ENCODE data around the gene TNNI3. TPM values are rescaled to one million over a fixed set of nuclear protein-coding genes. Genes with fewer than 3 reads are reported as not detected.

The TNNI3 gene
- total and polyA plus RNA-seq, 9 of the 15 experiments (the other 6 are each of a cell fraction or from before 2014, with no cell fraction given) = 4.7 to 158 (median 42.0) TPM

DNA sequence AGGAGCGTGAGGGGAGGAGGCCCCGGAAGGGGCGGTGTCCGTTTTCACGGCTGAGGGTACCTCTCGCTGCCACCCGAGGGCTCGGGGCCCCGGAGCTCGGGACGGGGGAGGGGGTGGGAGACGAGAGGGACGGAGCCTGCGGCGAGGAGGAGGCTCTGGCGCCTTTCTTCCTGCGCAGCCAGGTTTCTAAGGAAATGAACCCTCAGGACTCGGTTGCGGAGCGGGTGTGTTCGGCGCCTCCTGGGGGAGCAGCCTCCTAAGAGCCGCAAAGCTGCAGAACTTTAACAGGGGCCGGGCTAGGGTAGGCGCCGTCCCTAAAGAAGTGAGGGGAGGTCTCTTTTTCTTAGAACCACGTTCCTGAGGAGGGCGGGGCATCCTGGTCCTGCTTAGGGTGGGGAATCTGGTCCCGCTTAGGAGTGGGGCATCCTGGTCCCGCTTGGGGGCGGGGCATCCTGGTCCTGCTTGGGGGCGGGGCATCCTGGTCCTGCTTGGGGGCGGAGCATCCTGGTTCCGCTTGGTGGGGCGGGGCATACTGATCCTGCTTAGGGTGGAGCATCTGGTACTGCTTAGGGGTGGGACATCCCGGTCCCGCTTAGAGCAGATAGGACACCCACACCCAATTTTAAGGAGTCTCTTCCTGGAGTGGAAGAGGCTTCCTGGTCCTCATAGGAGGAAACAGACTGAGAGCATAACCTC is 16.3 kb upstream of the TNNI3 start (continued):
- TF ChIP-seq FOXK1 (CRISPR knock-in tag; IDR thresholded peaks at IDR 0.05; ENCODE audit: borderline replicate concordance) (no peak), ILK (tag; IDR thresholded peaks at IDR 0.05; ENCODE audit: borderline replicate concordance, low read depth) (no peak), HCFC1 (IDR thresholded peaks at IDR 0.05; ENCODE audit: low read depth, low read length) (no peak), ZNF24 (IDR thresholded peaks at IDR 0.05) (no peak), PTRF (tag; IDR thresholded peaks at IDR 0.05) (no peak), CCAR2 (IDR thresholded peaks at IDR 0.05; ENCODE audit: low read depth, low read length) (no peak), FOXM1 (IDR thresholded peaks at IDR 0.05; ENCODE audit: low read depth) (no peak), FOXM1 (CRISPR knock-in tag; IDR thresholded peaks at IDR 0.05; ENCODE audit: low read depth) (no peak), ZKSCAN8 (CRISPR knock-in tag; IDR thresholded peaks at IDR 0.05) (no peak), ZNF717 (CRISPR knock-in tag; IDR thresholded peaks at IDR 0.05) (no peak), EGR1 (conservative IDR thresholded peaks at IDR 0.05) (peak; percentile 31; the same call in 1 of the 2 replicates)
- TF ChIP-seq, protein P1, sequence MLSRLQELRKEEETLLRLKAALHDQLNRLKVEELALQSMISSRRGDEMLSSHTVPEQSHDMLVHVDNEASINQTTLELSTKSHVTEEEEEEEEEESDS (CRISPR knock-in tag; IDR thresholded peaks at IDR 0.05) = no peak
- TF ChIP-seq, protein P2, sequence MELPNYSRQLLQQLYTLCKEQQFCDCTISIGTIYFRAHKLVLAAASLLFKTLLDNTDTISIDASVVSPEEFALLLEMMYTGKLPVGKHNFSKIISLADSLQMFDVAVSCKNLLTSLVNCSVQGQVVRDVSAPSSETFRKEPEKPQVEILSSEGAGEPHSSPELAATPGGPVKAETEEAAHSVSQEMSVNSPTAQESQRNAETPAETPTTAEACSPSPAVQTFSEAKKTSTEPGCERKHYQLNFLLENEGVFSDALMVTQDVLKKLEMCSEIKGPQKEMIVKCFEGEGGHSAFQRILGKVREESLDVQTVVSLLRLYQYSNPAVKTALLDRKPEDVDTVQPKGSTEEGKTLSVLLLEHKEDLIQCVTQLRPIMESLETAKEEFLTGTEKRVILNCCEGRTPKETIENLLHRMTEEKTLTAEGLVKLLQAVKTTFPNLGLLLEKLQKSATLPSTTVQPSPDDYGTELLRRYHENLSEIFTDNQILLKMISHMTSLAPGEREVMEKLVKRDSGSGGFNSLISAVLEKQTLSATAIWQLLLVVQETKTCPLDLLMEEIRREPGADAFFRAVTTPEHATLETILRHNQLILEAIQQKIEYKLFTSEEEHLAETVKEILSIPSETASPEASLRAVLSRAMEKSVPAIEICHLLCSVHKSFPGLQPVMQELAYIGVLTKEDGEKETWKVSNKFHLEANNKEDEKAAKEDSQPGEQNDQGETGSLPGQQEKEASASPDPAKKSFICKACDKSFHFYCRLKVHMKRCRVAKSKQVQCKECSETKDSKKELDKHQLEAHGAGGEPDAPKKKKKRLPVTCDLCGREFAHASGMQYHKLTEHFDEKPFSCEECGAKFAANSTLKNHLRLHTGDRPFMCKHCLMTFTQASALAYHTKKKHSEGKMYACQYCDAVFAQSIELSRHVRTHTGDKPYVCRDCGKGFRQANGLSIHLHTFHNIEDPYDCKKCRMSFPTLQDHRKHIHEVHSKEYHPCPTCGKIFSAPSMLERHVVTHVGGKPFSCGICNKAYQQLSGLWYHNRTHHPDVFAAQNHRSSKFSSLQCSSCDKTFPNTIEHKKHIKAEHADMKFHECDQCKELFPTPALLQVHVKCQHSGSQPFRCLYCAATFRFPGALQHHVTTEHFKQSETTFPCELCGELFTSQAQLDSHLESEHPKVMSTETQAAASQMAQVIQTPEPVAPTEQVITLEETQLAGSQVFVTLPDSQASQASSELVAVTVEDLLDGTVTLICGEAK (IDR thresholded peaks at IDR 0.05) = no peak; the same call in 1 of the 2 replicates
- TF ChIP-seq, protein P2 (CRISPR knock-in tag; IDR thresholded peaks at IDR 0.05) = no peak
- TF ChIP-seq, protein P3, sequence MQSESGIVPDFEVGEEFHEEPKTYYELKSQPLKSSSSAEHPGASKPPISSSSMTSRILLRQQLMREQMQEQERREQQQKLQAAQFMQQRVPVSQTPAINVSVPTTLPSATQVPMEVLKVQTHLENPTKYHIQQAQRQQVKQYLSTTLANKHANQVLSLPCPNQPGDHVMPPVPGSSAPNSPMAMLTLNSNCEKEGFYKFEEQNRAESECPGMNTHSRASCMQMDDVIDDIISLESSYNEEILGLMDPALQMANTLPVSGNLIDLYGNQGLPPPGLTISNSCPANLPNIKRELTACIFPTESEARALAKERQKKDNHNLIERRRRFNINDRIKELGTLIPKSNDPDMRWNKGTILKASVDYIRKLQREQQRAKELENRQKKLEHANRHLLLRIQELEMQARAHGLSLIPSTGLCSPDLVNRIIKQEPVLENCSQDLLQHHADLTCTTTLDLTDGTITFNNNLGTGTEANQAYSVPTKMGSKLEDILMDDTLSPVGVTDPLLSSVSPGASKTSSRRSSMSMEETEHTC (IDR thresholded peaks at IDR 0.05) = no peak
